Kidney tubule cell (primary cell): ENCODE results near the gene PSMG4.

ENCODE experiments used
- DNase-seq: peaks from one replicate; pipeline ENCODE4 v3.0.0-alpha.2; 2018; ENCODE audit warnings: low spot score

PSMG4 gene

DNA sequence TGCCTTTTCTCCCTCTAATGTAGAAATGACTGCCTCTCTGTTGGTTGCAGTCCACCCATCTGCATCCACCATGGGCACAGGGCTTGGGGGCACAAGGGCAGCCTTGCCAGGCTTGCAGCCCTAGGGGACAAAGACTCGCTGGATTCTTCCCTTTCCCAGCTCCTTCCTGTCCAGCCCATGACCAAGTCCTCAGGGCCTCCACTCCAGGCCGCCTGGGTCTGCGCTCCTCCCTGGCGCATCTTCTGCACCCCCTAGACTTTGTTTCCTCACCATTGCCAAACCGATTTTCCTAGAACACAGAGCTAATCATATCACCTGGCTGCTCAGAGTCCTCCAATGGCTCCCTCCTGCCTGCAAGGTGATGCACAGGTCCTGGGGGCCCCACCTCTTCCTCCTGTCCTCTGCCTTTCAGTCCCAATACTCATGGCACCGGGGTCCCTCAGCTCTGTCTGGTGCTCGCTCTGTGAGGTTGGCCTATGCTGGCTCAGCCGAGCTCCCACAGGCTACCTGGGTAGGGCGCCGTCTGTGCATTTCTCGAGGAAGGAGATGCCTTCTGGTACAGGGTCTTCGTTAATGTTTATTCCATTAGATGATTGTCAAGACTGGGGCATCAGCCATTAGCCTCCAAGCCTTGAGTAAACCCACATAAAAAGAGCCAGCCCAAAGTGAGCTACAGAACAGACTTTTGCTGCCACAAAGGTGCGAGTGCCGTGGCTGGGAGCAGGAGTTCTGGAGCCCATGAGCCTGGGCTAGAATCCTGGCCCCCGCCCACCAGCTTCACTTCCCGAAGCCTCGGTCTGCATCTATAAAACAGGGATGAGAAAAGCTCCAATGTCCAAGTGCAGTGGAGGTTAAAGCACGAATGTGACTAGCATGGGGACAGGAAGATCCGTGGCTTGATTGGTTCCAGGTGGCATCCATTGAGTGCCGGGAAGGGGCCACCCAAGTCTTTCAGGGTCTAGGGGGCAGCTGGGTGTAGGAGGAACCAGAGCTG lies 17.7 kb downstream of the PSMG4 start:
- no peak for DNase-seq

DNA sequence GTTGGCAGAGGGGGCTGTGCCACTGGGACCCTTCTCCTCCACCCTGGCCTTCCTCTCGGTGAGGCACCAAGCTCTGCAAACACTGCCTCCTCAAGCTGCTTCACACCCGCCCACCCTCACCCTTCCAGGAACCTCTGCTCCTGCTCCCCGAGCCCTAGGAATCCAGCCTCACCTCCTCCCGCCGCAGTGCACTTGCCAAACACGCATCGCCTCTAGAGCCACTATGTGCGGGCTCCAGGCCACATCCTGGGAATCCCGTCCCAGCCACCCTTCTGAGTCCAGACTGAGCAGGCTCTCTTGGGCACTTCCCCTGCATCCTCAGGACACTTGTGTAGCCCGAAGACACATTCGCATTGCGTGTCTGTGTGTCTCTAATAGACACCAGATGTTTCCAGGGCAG lies 18.5 kb downstream of the PSMG4 start:
- no peak for DNase-seq

DNA sequence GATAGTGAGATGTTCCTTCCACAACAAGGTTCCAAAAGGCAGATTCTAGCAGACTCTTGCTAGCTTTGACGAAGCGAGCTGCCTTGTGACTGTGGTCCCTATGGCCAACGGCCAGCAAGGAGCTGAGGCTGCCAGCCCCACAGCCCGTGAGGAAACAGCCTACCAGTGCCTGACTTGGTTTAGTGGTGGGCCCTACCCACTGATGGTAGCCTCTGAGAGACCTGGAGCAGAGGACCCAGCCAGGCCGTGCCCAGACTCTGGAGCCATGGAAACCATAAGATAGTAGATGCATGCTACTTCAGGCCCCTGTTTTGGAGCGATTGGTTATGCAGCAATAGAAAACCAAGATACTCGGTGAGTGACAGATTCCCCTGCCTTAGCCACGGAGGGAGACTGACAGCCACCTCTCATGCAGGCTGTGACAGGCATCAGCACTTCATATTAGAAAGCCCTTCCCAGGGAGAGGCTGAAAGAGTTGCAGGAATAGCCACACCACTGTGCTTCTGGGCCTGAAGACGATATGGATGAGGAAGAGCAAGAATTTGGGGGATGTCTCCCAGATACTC lies 19.2 kb downstream of the PSMG4 start:
- no peak for DNase-seq

DNA sequence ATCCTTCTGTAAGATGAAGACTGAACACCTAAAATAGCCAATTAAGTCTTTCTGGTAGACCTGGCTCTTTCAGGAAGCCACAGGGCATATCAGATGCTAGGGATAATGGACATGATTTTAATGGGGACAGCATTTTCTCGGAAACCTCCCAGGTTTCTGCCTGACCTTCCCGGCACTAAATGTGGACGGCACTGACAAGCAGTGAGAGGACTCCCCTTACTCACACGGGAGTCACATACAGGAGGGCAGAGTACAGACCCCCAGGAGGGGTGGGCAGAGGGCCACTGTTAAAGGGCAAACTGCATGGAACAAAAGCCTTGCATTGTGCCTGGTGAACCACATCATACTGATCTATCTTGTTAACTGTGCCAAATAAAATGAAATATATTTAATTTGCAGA lies 19.9 kb downstream of the PSMG4 start:
- no peak for DNase-seq

DNA sequence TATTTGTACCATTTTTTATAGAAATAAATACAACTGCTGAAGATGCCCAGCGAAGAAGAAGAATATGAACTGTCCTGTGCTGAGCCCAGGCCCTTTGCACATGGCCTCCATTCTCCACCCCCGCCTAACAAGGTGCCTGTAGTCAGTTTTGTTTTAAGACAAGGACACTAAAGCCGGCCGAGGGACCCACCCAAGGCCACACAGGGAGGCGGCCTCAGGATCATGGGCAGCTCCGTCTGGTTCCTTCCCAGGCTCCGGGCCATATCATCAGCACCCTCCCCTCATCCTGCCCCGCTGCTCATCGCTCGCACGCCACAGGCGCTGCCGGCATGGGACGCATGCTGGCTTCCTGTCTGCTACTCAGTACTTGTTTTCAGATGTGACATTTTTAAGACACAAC lies 21.3 kb downstream of the PSMG4 start:
- DNase-seq: no peak

DNA sequence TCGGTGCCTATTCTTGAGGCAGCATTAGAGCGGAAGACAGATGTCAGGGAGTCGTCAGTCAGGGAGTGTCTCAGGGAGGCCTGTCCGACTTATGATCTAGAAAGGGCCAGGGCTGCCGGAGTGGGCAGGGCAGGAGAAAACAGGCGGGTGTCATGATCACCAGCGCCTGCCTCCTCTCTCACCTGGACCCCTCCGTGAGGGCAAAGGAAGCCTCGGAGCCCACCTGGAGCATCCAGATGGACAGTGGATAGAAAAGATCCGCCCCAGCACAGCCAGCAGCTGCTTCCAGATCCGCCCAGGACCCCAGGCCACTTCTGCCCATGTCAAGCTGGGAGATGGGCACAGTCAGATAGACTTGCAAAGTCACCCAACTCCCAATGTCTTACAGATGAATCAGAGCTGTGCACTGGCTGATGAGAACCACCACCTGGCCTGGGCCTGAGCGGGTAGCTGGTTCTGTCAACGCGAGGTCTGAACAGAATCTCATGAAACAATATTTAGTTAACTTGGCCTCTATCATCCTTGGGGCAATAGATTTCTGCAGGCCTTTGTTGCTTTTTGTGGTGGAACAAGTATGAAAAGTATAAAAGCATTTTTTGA lies 22.2 kb downstream of the PSMG4 start:
- no peak for DNase-seq

DNA sequence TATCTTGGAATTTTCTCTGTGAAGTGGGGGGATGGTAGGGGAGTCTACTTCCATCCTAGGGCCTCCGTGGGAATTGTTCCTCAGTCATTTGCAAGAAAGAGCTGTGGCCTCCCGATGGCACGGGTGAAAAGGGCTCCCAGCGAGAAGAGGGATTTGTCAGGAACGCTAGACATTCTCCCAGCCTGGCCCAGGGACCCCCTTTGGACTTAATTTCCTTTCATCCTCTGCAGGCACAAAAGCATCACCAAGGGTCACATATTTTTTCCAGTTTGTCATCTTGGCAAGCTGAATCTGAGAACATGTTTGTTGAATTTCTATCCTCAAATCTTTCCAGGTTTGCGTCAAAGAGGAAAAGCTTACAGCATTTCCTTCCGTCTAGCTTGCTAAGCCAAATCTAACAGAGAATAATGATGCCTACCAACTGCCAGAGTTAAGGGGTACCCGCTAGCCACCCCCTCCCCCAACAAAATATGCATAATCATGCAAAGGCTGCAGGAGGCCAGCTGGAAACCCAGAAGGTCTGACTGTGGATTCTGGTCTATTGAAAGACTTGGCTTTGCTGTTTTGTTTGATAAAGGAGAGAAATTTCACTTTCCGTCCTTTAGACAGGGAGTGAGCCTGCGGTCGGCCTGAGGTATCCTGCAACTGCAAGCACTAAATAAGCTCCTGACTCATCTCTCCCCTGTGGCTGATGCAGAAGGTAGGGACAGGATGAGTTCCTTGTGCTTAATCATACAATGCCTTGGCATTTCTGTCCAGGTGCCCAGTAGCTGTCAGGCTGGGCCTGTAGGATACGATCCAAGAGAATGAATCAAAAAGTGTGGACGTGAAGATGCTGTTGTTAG lies 23.1 kb downstream of the PSMG4 start:
- peak; percentile 76 for DNase-seq

DNA sequence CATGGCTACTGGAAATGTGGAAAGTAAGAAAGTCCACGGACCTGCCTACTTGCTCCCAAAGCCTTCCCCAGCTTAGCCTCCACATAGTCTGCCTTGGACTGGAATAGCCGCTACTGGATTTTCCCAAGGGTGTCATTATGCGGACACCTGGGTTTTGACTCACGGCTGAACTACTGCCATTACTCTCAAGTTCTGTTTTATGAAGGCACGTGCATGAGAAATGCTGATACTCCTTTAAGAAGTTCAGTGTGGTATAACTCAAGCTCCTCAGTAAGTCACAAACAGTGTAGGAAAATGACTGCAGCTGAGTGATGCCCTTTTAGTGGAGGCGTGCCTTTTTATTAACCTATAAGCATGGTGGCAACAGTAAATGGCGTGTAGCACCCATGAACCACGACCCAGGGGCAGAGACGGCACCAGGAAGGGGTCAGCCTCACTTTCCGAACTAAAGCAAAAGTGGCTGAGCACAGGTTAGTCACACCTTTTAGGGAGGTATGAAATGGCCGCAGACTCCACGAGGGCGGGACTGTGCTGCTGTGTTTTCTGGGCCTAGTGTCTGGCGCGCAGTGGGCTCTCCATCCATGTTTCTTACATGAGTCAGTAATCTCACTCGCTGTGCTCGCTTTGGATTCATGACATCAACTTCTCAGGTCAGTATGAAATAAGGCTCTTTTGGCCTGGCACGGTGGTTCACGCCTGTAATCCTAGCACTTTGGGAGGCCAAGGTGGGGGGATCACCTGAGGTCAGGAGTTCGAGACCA lies 23.9 kb downstream of the PSMG4 start:
- no peak for DNase-seq

DNA sequence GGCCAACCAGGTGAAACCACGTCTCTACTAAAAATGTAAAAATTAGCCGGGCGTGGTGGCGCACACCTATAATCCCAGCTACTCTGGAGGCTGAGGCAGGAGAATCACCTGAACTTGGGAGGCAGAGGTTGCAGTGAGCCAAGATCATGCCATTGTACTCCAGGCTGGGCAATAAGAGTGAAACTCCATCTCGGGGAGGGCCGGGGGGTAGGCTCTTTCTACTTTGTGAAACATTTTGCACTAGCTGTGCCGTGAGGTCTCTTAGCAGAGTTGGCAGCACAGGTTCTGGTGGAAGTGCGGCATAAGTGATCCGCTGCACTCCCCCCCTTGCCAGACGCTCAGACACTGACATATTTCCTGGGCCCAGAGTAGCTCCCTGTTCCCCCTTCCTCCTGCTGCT lies 24.5 kb downstream of the PSMG4 start:
- DNase-seq: no peak

DNA sequence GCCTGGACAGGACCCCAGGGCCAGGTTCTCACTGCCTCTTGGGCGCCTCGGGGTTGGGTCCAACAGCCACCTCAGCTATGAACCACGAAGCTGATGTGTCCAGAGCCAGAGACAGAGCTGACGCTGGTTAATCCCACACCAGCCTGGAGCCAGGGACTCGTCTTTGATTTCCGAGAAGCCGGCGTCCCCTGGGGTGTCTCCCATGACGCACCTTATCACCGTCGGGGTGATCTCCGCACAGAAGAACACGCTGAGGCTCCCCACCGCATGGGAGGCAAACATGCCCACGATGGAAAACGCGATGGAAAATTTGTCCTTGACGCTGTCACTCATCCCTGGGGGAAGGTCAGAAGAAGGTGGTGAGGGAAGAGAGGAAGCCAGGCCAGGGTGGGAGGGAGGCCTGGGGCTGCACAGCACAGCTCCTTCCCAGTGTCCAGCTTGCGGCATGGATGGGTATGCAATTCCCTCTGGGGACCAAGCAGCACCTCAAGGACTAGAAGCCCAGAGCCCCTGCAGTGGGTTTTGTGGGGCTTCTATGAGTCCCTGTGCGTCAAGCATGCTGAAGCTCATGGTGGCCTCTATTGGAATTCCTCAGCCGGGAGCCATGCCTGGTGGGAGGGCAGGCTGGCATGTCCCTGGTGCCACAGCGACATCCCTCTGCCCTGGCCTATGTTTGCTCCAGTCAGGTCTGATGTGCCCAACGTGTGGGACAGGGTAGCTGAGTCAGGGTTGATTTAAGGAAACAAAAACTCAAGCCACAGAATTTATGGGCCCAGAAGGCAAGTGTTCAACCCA lies 25.1 kb downstream of the PSMG4 start:
- DNase-seq: no peak

DNA sequence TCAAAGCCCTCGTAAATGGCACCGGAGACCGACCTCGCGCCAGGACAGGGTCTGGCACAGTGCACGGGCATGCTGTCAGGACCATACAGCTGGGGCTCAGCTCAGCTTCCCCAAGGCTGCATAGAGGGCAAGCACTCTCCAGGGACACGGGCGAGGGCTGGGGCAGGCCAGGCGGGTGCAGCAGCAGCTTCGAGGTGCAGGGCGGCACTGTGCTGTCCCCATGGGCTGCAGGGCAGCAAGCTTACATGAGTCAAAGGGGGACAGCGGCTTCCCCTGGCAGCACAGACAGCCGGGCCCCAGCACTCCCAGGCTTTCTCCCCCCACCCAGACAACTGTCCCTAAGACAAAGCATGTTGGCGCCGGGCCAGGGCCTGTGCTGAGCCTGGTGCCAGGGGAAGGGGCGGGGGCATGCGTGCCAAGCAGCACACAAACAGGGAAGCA lies 25.7 kb downstream of the PSMG4 start:
- DNase-seq: no peak

DNA sequence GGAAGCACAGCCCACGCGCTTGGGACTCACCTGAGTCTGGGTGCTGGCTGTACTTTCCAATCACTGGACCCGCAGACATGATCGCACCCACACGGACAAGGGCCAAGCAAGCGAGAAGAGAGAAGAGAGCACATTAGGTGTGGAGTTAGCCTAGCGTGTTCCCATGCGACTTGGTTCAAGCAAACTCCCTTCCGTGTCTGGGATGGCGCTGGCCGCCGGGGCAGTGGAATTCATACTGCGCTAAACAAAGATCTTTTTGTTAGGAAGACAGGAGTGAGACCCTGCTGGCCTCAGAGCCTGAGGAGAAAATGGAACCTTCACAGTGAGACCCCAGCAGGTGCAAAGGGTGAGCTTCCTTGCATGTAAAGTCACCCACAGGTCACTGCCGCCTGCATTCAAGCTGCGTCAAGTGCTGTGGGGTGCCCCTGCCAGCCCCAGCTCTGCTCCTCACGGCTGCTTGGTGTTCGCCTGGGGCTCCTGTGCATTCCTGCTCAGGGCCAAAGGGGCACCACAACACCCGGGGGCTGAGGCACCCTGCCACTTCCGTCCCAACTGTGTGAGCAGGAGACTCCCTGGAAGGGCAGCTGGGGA lies 26.4 kb downstream of the PSMG4 start:
- no peak for DNase-seq

DNA sequence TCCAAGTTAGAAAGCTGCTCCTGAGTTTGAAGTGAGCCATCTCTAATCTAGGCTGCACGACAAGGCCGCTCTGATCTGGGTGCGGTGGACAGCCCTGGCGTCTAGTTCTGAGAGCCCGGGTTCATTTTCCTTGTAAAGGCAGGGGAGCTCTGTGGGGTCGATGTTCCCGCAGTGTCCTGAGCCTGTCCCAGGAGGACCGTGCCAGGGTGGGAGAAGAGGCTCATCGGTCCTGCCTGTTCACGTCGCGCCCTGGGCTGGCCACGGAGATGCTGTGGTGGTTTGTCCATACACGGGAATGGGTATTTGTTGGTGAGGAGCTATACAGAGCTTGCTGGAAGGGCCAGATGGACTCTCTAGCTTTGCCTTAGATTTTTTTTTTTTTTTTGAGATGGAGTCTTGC lies 27.0 kb downstream of the PSMG4 start:
- DNase-seq: no peak

DNA sequence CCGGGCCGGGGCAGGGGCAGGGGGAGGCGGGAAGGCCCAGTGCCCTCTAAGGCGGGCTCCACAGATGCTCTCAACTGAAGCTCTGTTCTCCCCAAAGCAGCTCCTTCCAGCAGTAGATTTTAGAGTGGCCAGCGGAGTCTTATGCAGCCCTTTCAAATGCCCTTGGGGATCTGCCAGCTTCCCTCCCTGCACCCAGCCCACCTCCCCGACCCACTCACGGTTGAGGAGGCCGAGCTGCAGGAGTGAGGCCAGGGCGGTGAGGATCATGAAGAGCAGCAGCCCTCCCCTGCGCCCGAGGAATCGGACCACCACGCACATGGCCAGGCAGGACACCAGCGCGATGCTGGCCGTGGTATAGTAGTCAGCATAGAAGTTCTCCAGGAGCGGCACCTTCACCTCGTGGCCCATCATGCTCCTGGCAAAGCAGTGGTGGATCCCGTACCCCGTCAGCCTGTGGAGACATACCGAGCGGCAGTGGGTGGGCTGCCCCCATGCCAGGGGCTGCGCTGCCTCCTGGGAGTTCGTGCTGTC lies 28.0 kb downstream of the PSMG4 start:
- no peak for DNase-seq

DNA sequence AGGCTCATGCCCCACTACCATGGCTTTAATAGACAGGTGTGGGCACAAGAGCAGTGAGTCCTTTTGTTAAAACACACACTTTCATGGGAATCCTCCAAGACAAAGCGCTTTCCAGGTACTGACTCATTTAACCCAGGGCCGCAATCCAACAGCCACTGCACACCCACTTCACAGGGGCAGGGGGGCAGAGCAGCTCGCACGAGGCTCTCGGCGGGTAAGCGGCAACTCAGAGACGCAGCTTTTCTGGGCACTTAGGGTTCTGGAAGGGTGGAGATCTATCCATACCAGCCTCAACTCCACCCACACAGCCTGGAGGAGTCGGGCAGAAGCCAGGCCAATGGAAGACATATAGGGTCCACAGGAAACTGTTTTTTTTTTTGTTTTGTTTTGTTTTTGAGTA lies 28.6 kb downstream of the PSMG4 start:
- no peak for DNase-seq

DNA sequence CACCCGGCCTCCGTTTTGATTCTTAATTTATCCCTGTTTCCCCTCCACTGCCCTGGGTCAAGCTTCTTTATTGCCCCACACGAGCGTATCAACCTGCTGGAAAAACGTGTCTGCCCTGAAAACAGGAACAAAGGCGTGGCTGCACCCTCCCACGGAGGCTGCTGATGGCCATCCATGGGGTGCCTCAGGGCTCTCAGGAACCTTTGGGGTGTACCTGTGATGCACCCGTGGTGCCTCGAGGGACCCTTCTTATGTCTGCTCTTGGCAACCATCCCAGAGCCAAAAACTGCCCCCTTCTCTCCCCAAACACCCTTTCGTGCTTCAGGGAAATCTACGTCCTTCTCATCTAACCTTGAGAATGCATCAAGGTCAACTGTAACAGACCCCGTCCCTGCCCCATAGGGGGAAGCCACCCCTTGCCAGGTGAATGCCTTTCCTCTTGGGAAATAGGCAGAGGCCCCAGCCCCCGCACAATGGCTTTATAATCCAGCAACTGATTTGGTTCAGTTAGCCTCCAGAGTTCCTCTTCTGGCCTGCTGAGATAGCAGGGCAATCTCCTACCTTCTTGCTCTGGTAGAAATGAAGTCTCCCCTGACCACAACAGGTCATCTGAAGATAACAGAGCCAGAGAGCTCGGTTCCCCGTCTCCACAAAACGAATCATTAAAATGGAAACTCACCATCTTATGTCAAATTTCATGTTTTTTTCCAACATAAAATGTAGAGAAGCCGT lies 29.4 kb downstream of the PSMG4 start:
- DNase-seq: no peak

DNA sequence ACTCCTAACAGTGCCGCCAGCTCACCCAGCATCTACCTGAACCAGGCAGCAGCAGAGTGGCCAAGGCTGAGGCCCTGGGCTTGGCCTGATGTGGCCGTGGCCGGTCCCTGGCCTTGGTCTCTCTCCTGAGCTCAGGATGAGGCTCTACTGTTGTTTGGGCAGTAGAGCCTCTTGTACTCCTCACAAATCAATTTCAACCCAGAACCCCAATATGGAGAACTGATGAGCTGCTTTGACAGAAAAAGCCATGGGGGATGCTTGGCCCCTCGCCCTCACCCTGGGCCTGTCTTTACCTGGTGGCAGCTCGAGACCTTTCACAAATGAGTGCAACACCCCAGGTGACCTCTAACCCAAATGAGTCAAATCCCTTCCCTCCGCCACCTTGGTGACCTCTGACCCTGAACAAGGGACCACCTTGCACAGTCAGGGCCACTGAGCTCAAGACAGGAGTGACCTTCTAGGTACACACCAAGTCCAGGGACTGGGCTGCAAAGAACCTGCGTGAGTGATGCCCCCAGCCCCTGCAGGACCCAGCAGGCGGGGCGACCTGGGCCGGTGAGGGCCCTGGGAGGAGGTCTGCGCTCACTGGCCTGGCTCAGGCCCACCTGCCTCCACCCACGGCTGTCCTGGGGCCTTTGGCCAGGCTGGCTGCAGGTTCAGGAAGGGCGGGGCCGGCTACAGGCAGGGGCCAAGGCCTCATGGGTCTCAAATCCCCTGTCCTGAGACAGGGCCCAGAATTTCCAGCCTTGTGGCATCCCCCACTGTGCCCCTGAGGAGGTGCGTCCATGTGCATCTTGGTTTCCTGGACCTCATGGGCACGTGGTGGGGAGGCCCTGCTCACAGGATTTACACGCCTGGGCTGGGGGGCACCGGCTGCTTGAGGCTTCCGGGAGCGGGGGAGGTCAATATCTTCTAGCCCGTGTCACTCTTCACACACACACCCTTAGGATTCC lies 30.2 kb downstream of the PSMG4 start:
- no peak for DNase-seq

DNA sequence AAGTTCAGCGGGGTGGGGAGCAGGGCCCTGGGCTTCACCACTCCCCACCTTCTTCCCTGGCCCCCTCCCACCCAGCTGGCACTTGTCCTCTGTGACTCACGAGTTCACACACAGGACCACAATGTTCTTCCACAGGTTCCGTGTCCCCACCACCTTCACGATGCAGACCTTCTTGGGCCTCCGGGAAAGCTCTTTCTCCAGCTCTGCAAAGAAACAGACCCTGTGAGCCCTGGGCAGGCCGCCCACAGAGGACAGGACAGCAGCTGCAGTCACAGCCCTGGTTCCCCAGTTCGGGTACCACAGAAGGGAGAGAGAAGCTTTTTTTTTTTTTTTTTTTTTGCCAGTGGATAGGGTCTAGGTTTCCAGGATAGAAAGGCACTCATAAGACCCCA lies 30.9 kb downstream of the PSMG4 start:
- DNase-seq: no peak
